Endothelial cell of umbilical vein (primary cell): ENCODE data around the gene OXTR. TPM values are rescaled to one million over a fixed set of nuclear protein-coding genes. Genes with fewer than 3 reads are reported as not detected.

Experiments
- BruUV-seq: library from RNA; stranded (reverse); fragments of 400-500 nt; replicated peaks from 2 replicates; lab custom pipeline; 2021; lab: Mats Ljungman, UMichigan
- CTCF ChIA-PET: fragments of 300-600, 350-600 bp; sonication (Branson Sonifier 250); formaldehyde crosslinking; loops from one replicate; lab custom pipeline; 2021; ENCODE audit warnings: antibody characterized with exemption, inconsistent platforms; lab: Charles Lee
- POLR2A ChIA-PET: fragments of 300-600, 350-600 bp; sonication (Branson Sonifier 250); formaldehyde crosslinking; loops from one replicate; lab custom pipeline; 2021; ENCODE audit warnings: antibody characterized with exemption, inconsistent platforms; lab: Charles Lee
- DNase-seq: peaks from one replicate; pipeline ENCODE4 v3.0.0-alpha.2; 2011; ENCODE audit warnings: low read depth, low spot score
- FAIRE-seq: peaks from 2 replicates; lab custom pipeline; 2011; peaks lifted over from hg19 to GRCh38; lab: Jason Lieb, UNC
- H2AFZ ChIP-seq: 2 replicates; pipeline ENCODE4 v1.6.0; 2012; ENCODE audit warnings: low read depth, low read length, control low read depth, inconsistent platforms
- H3K27ac ChIP-seq: 2 replicates; pipeline ENCODE4 v1.5.1; 2011; ENCODE audit warnings: low read depth, mild to moderate bottlenecking, control low read depth, low read length, moderate library complexity; ENCODE audit not compliant: insufficient read depth
- H3K27me3 ChIP-seq, 2 experiments: 2 replicates each; pipeline versions ENCODE4 v1.6.0 to v1.6.1; 2011; ENCODE audit warnings: low read length in 2 of 2, mixed read lengths in 1 of 2; ENCODE audit not compliant: control insufficient read depth in 2 of 2, insufficient read depth in 2 of 2
- H3K36me3 ChIP-seq, 2 experiments: 2 replicates in 1 of 2; 3 replicates in 1 of 2; pipeline ENCODE4 v1.5.1; 2011; ENCODE audit warnings: low read length in 2 of 2, mild to moderate bottlenecking in 1 of 2, moderate library complexity in 1 of 2; ENCODE audit not compliant: control insufficient read depth in 2 of 2, insufficient read depth in 2 of 2; ENCODE audit errors: extremely low read depth in 1 of 2
- H3K4me1 ChIP-seq: 3 replicates; pipeline ENCODE4 v1.5.1; 2011; ENCODE audit warnings: mild to moderate bottlenecking, low read length; ENCODE audit not compliant: control insufficient read depth, insufficient read depth; ENCODE audit errors: extremely low read depth
- H3K4me2 ChIP-seq: 2 replicates; pipeline ENCODE4 v1.6.1; 2011; ENCODE audit warnings: low read length, control low read depth, mixed read lengths; ENCODE audit not compliant: insufficient read depth
- H3K4me3 ChIP-seq, 3 experiments: fragments of 200-600 bp in 1 of 3; sonication (generic), shearing (Covaris generic) in 1 of 3; replicated peaks in 1 of 3; 2 replicates each; pipeline ENCODE4 v1.5.1; 2011 to 2016; ENCODE audit warnings: control low read depth in 3 of 3, low read length in 3 of 3, mild to moderate bottlenecking in 2 of 3, inconsistent platforms in 1 of 3, low read depth in 1 of 3, moderate library complexity in 1 of 3; ENCODE audit not compliant: insufficient read depth in 1 of 3
- H3K79me2 ChIP-seq: 2 replicates; pipeline ENCODE4 v1.6.0; 2012; ENCODE audit warnings: low read length, inconsistent platforms; ENCODE audit not compliant: control insufficient read depth, insufficient read depth
- H3K9ac ChIP-seq: replicated peaks from 2 replicates; pipeline ENCODE3; 2011; ENCODE audit warnings: low read length, control low read depth; ENCODE audit not compliant: insufficient read depth; ENCODE audit errors: extremely low read depth
- H3K9me1 ChIP-seq: replicated peaks from 3 replicates; pipeline ENCODE4 v1.6.0; 2011; ENCODE audit warnings: mild to moderate bottlenecking, low read length; ENCODE audit not compliant: control insufficient read depth, insufficient read depth; ENCODE audit errors: extremely low read depth
- H3K9me3 ChIP-seq: replicated peaks from 2 replicates; pipeline ENCODE4 v1.5.1; 2012; ENCODE audit warnings: low read length, inconsistent platforms; ENCODE audit not compliant: control insufficient read depth, insufficient read depth
- H4K20me1 ChIP-seq: replicated peaks from 2 replicates; pipeline ENCODE3; 2011; ENCODE audit warnings: mild to moderate bottlenecking, low read length; ENCODE audit not compliant: control insufficient read depth, insufficient read depth; ENCODE audit errors: extremely low read depth
- CTCF ChIP-seq, 2 donors: IDR thresholded peaks; 1 replicate in 1 of 2; 2 replicates in 1 of 2; pipeline ENCODE4 v1.5.1; 2011; ENCODE audit warnings: low read length in 2 of 2, mild to moderate bottlenecking in 2 of 2, moderate library complexity in 2 of 2, control low read depth in 1 of 2, inconsistent platforms in 1 of 2, low read depth in 1 of 2; ENCODE audit not compliant: insufficient read depth in 1 of 2; ENCODE audit errors: extremely low read depth in 1 of 2
- EZH2 ChIP-seq: IDR thresholded peaks from 2 replicates; pipeline ENCODE4 v1.6.1; 2012; ENCODE audit warnings: borderline replicate concordance, low read depth, mild to moderate bottlenecking, moderate library complexity, low read length, inconsistent platforms; ENCODE audit not compliant: severe bottlenecking
- FOS ChIP-seq: IDR thresholded peaks from 2 replicates; pipeline ENCODE4 v1.6.1; 2011; ENCODE audit warnings: mild to moderate bottlenecking, low read length, moderate library complexity, borderline replicate concordance; ENCODE audit not compliant: insufficient read depth
- GATA2 ChIP-seq: IDR thresholded peaks from 2 replicates; pipeline ENCODE4 v1.7.0; 2011; ENCODE audit warnings: low read depth, mild to moderate bottlenecking, moderate library complexity, mixed read lengths, low read length; ENCODE audit not compliant: insufficient read length, insufficient read depth
- JUN ChIP-seq: IDR thresholded peaks from 2 replicates; pipeline ENCODE4 v1.6.1; 2011; ENCODE audit warnings: borderline replicate concordance, low read depth; ENCODE audit not compliant: insufficient read length, insufficient read depth
- MYC ChIP-seq: IDR thresholded peaks from one replicate; pipeline ENCODE4 v1.6.1; 2011; ENCODE audit warnings: mild to moderate bottlenecking, low read depth, low read length
- POLR2A ChIP-seq: IDR thresholded peaks from 2 replicates; pipeline ENCODE4 v1.6.1; 2012; ENCODE audit warnings: low read depth, mild to moderate bottlenecking, control low read depth, low read length
- POLR2AphosphoS5 ChIP-seq: IDR thresholded peaks from 2 replicates; pipeline ENCODE4 v1.6.1; 2012; ENCODE audit warnings: low read depth, mild to moderate bottlenecking, control low read depth, low read length, moderate library complexity; ENCODE audit not compliant: insufficient read depth
- dilution Hi-C: fragments of 300-500 bp; cut with MboI; formaldehyde crosslinking; loops from one replicate; pipeline ENCODE4 v1.15.0; 2019; ENCODE audit warnings: low sequenced_read_pairs; ENCODE audit not compliant: extremely low pct_ligation_motif_present
- intact Hi-C: fragments of 100-400 bp; cut with micrococcal nuclease; formaldehyde crosslinking; loops from one replicate; pipeline ENCODE4 v1.10.0; 2022
- polyA plus RNA-seq, 4 experiments: library from polyadenylated mRNA; depleted of rRNA in 3 of 4; stranded (reverse) in 3 of 4; unstranded in 1 of 4; fragments of >200 nt; gene quantifications; 2 replicates each; pipeline versions ENCODE4 v1.2.1 to v1.2.3, GENCODE V29; 2011 to 2012; ENCODE audit warnings: missing spikeins in 1 of 4
- total RNA-seq: library from RNA; stranded (reverse); gene quantifications from 2 replicates; pipeline ENCODE4 v1.2.3, GENCODE V29; 2021
- TF ChIP-seq, protein P1 (sequence below): IDR thresholded peaks from 2 replicates; pipeline ENCODE4 v1.6.1; 2011; ENCODE audit not compliant: insufficient read depth, insufficient read length

Gene OXTR
- total and polyA plus RNA-seq, 2 donors (not counting 3 experiments of a cell fraction or from before 2014, with no cell fraction given) = 0.12 to 0.40 TPM

- Histone ChIP-seq H3K79me2 (no peaks in the 10 kb centered on the region), H3K4me1 (no peaks in the 10 kb centered on the region), H3K36me3 (no peaks in the 10 kb centered on the region), H3K9me3 (no peaks in the 10 kb centered on the region), H3K27ac (no peak overlapping the region), H4K20me1 (no peaks in the 10 kb centered on the region), H3K4me2 (no peak overlapping the region), H3K4me3 (no peak overlapping the region), H3K27me3 (no peaks in the 10 kb centered on the region), H3K9me1 (no peaks in the 10 kb centered on the region), H3K9ac (no peak overlapping the region), H2AFZ (no peak overlapping the region)
- ChIA-PET CTCF (no interaction called here), POLR2A (no interaction called here)
- intact Hi-C loops (no loop called here), dilution Hi-C loops (no loop called here)
- DNase-seq (no peak), FAIRE-seq (no peak)
- no TSS peak for BruUV-seq
- TF ChIP-seq POLR2AphosphoS5 (no peak), EZH2 (no peak), MYC (no peak), JUN (no peak), FOS (no peak), GATA2 (no peak), POLR2A (no peak), CTCF (IDR thresholded peaks at IDR 0.05; ENCODE audit: extremely low read depth in 1 of 2, insufficient read depth in 1 of 2, low read depth in 1 of 2, low read length in 2 of 2) (no peak)
- TF ChIP-seq, protein P1, sequence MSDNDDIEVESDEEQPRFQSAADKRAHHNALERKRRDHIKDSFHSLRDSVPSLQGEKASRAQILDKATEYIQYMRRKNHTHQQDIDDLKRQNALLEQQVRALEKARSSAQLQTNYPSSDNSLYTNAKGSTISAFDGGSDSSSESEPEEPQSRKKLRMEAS = no peak
Measured at GRCh38 chr3:8805774-8806173, 36.4 kb upstream of the OXTR start.
